Measurements from ENCODE around the gene SESTD1.
A peak's percentile ranks its signal among the peaks of the same experiment; 100 is the strongest.

The SESTD1 gene

DNA sequence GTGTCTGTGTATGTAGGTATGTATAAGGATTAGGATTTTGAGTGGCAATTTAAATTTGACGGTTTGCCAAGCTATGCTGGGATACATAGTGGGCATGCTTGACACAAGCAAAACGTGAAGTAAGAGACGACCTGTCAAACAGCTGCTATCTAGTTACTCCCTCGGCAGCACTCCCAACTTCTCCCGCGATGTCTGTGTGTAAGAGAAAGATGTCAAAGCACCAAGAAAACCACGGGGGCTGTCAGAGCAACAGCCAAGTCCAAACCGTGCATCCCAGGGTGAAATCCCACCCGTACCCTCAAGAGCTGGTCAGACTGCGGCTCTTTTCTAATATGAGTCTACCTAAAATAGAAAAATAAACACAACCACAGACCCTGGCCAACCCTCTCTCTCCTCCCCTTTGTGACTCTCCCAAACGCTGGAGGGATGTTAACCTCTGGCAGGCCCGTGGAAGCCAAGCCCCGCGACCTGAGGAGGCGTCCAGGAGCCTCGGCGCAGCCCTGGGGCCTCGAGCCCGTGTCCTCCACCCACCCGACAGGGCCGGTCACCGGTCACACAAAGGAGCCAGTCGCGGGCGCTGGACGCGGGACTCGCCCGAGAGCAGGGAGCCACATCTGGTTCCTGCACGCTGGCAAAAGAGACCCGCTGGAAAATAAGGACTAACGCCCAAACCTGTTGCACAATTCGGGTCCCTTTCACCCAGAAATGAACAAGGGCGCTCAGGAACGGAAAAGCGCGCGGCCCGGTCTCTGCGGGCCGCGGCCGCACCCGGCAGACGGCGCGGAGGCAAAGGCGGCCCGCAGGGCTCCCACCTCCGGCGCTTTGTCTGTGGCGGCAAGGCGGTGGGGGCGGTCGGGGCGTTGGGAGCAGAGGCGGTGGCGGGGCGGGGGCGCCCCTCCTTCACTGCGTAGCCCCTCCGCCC, 925 bp downstream of the SESTD1 start:
- peak overlapping the region; percentile 74 for H3K4me3 ChIP-seq (ENCODE audit: low read length)
- H3K27ac ChIP-seq (ENCODE audit: low read length): no peak overlapping the region
- no peaks in the 10 kb centered on the region for H3K36me3 ChIP-seq (ENCODE audit: control insufficient read depth, low read depth, low read length)
- H3K4me1 ChIP-seq (ENCODE audit: control insufficient read depth, low read depth, low read length): peaks cover 12% of the 10 kb centered on the region
- H3K9ac ChIP-seq (ENCODE audit: low read length): peak overlapping the region; percentile 73
- no peaks in the 10 kb centered on the region for H3K9me3 ChIP-seq (ENCODE audit: control insufficient read depth, low read depth, low read length)
- peaks cover 20% of the 10 kb centered on the region for H3K27me3 ChIP-seq (ENCODE audit: control insufficient read depth, insufficient read depth, low read length)

DNA sequence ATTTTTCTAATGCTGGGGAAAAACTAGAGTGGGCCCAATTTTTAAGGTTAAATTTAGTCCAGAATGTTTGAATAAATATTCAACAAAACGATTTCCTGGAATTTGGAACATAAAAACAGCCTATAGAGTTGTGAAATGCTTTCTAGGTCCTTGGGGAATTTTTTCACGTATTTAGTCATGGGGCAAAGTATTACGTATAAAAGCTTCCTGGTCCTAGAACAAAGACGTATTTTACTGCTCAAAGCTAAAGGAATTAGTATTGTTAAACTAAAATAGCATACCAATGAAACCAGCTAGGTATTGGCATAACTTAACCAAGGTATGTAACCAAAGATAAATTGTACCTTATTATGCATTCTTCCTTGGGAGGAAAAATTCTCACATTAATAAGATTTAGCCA, 1.6 kb downstream of the SESTD1 start:
- H3K27me3 ChIP-seq (ENCODE audit: control insufficient read depth, insufficient read depth, low read length): peaks cover 20% of the 10 kb centered on the region
- H3K9ac ChIP-seq (ENCODE audit: low read length): no peak overlapping the region
- H3K9me3 ChIP-seq (ENCODE audit: control insufficient read depth, low read depth, low read length): no peaks in the 10 kb centered on the region
- H3K27ac ChIP-seq (ENCODE audit: low read length): no peak overlapping the region
- H3K36me3 ChIP-seq (ENCODE audit: control insufficient read depth, low read depth, low read length): no peaks in the 10 kb centered on the region
- H3K4me3 ChIP-seq (ENCODE audit: low read length): peak overlapping the region; percentile 74
- peaks cover 12% of the 10 kb centered on the region for H3K4me1 ChIP-seq (ENCODE audit: control insufficient read depth, low read depth, low read length)

DNA sequence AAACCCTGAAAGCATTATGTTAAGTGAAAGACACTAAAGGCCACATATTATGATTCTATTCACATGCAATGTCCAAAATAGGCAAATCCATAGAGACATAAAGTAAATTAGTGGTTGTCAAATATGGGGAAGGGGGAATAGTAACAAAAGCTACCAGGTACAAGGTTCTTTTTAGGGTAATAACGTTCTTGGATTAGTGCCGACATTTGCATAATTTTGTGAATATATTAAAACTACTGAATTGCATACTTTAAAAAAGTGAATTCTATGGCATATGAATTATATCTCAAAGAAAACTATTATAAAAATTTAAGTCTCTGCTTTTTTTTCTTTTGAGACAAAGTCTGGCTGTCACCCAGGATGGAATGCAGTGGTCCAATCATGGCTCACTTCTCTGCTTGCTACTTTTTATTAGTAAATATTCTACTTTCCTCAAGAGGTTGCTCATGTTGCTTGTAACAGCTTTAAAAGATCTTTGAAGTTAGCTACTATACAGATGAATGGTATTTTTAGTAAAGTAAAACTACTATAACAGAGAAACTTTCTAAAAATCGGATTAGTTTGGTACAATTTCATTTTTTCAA, 2.5 kb downstream of the SESTD1 start:
- Histone ChIP-seq H3K27ac (ENCODE audit: low read length) (no peak overlapping the region), H3K27me3 (ENCODE audit: control insufficient read depth, insufficient read depth, low read length) (peaks cover 20% of the 10 kb centered on the region), H3K9ac (ENCODE audit: low read length) (no peak overlapping the region), H3K9me3 (ENCODE audit: control insufficient read depth, low read depth, low read length) (no peaks in the 10 kb centered on the region), H3K4me1 (ENCODE audit: control insufficient read depth, low read depth, low read length) (peaks cover 12% of the 10 kb centered on the region), H3K4me3 (ENCODE audit: low read length) (no peak overlapping the region), H3K36me3 (ENCODE audit: control insufficient read depth, low read depth, low read length) (no peaks in the 10 kb centered on the region)

DNA sequence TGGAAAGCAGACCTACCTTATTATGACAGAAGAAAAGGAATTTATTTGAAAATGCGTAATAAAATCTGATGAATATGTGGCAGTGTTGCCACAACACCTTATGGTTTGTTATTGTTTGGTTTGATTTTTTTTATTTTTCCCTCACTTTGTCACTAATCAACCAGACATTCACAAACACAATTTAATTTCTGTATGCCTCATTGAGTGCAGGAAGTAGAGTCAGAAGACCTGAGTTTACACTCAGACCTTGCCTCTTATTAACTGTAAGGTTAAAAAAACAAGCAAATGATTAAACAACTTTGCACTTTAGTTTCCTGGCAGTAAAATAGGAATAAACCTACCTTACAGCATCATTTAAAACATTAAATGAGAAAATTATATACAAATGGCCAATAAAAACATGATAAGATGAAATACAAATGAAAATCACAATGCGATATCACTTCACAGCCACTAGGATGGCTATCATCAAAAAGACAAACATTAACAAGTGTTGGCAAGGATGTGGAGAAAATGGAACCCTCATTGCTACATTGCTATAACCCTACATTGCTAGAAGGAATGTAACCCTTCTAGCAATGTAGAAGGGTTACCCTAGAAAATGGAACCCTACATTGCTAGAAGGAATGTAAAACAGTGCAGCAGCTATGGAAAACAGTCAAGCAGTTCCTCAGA, 3.3 kb downstream of the SESTD1 start:
- H3K27ac ChIP-seq (ENCODE audit: low read length): no peak overlapping the region
- no peak overlapping the region for H3K4me3 ChIP-seq (ENCODE audit: low read length)
- no peak overlapping the region for H3K9ac ChIP-seq (ENCODE audit: low read length)
- H3K4me1 ChIP-seq (ENCODE audit: control insufficient read depth, low read depth, low read length): peaks cover 12% of the 10 kb centered on the region
- H3K36me3 ChIP-seq (ENCODE audit: control insufficient read depth, low read depth, low read length): no peaks in the 10 kb centered on the region
- H3K27me3 ChIP-seq (ENCODE audit: control insufficient read depth, insufficient read depth, low read length): peaks cover 20% of the 10 kb centered on the region
- no peaks in the 10 kb centered on the region for H3K9me3 ChIP-seq (ENCODE audit: control insufficient read depth, low read depth, low read length)

DNA sequence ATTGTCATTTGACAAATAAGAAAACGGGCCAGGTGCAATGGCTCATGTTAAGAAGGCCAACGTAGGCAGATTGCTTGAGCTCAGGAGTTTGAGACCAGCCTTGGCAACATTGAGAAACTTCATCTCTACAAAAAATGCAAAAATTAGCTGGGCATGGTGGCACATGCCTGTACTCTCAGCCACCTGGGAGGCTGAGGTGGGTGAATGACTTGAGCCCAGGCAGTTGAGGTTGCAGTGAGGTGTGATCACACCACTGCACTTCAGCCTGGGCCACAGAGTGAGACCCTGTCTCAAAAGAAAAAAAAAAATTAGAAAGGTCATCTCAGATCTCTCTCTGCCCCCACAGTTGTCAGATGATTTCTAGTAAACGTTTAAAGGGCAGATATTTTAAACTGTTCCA, 4.4 kb downstream of the SESTD1 start:
- no peak overlapping the region for H3K9ac ChIP-seq (ENCODE audit: low read length)
- no peak overlapping the region for H3K27ac ChIP-seq (ENCODE audit: low read length)
- no peaks in the 10 kb centered on the region for H3K9me3 ChIP-seq (ENCODE audit: control insufficient read depth, low read depth, low read length)
- no peak overlapping the region for H3K4me3 ChIP-seq (ENCODE audit: low read length)
- no peaks in the 10 kb centered on the region for H3K36me3 ChIP-seq (ENCODE audit: control insufficient read depth, low read depth, low read length)
- peaks cover 16% of the 10 kb centered on the region for H3K27me3 ChIP-seq (ENCODE audit: control insufficient read depth, insufficient read depth, low read length)
- H3K4me1 ChIP-seq (ENCODE audit: control insufficient read depth, low read depth, low read length): peaks cover 12% of the 10 kb centered on the region

DNA sequence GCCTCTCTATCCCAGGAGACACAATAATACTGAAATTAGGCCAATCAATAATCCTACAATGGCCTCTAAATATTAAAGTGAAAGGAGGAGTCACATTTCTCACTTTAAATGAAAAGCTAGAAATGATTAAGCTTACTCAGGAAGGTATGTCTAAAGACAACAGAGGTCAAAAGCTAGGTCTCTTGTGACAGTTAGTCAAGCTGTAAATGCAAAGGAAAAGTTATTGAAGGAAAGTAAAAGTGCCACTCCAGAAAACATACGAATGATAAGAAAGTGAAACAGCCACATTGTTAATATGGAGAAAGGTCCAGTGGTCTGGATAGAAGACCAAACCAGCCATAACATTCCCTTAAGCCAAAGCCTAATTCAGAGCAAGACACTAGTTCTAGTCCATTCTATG, 9.5 kb downstream of the SESTD1 start:
- H3K27me3 ChIP-seq (ENCODE audit: control insufficient read depth, insufficient read depth, low read length): no peaks in the 10 kb centered on the region
- H3K36me3 ChIP-seq (ENCODE audit: control insufficient read depth, low read depth, low read length): no peaks in the 10 kb centered on the region
- H3K4me1 ChIP-seq (ENCODE audit: control insufficient read depth, low read depth, low read length): peaks cover 7% of the 10 kb centered on the region
- H3K27ac ChIP-seq (ENCODE audit: low read length): no peak overlapping the region
- H3K9ac ChIP-seq (ENCODE audit: low read length): no peak overlapping the region
- no peak overlapping the region for H3K4me3 ChIP-seq (ENCODE audit: low read length)
- H3K9me3 ChIP-seq (ENCODE audit: control insufficient read depth, low read depth, low read length): no peaks in the 10 kb centered on the region

GRCh38 chr2:179253226-179253625, 11.4 kb downstream of the SESTD1 start:
- no peaks in the 10 kb centered on the region for H3K9me3 ChIP-seq (ENCODE audit: control insufficient read depth, low read depth, low read length)
- no peaks in the 10 kb centered on the region for H3K27me3 ChIP-seq (ENCODE audit: control insufficient read depth, insufficient read depth, low read length)
- no peak overlapping the region for H3K4me3 ChIP-seq (ENCODE audit: low read length)
- no peaks in the 10 kb centered on the region for H3K36me3 ChIP-seq (ENCODE audit: control insufficient read depth, low read depth, low read length)
- H3K27ac ChIP-seq (ENCODE audit: low read length): no peak overlapping the region
- H3K9ac ChIP-seq (ENCODE audit: low read length): no peak overlapping the region
- peaks cover 7% of the 10 kb centered on the region for H3K4me1 ChIP-seq (ENCODE audit: control insufficient read depth, low read depth, low read length)

- Histone ChIP-seq H3K9ac (ENCODE audit: low read length) (no peak overlapping the region), H3K27me3 (ENCODE audit: control insufficient read depth, insufficient read depth, low read length) (no peaks in the 10 kb centered on the region), H3K27ac (ENCODE audit: low read length) (no peak overlapping the region), H3K4me3 (ENCODE audit: low read length) (no peak overlapping the region), H3K9me3 (ENCODE audit: control insufficient read depth, low read depth, low read length) (no peaks in the 10 kb centered on the region), H3K36me3 (ENCODE audit: control insufficient read depth, low read depth, low read length) (no peaks in the 10 kb centered on the region), H3K4me1 (ENCODE audit: control insufficient read depth, low read depth, low read length) (peaks cover 12% of the 10 kb centered on the region)
Measured at GRCh38 chr2:179252423-179252822, 12.2 kb downstream of the SESTD1 start.

DNA sequence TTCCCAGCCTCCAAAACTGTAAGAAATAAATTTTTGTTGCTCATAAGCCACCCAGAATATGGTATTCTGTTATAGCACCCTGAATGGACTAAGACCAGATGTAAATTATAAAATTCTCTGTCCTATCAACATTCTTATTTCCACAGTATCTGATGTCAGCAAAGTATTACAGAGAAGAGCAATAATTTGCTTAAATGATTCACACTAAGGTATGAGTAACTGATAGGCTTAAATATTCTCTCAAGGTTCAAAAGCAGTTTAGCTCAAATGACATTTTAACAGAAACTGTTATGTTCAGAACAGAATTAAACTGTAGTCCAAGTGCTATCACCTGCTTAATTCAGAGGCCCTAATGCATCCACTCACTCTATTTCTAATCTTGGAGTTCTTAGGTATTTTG, 12.8 kb downstream of the SESTD1 start:
- Histone ChIP-seq H3K27ac (ENCODE audit: low read length) (no peak overlapping the region), H3K27me3 (ENCODE audit: control insufficient read depth, insufficient read depth, low read length) (no peaks in the 10 kb centered on the region), H3K9me3 (ENCODE audit: control insufficient read depth, low read depth, low read length) (no peaks in the 10 kb centered on the region), H3K4me3 (ENCODE audit: low read length) (no peak overlapping the region), H3K4me1 (ENCODE audit: control insufficient read depth, low read depth, low read length) (peaks cover 13% of the 10 kb centered on the region), H3K36me3 (ENCODE audit: control insufficient read depth, low read depth, low read length) (no peaks in the 10 kb centered on the region), H3K9ac (ENCODE audit: low read length) (no peak overlapping the region)

GRCh38 chr2:179250848-179251504, 13.7 kb downstream of the SESTD1 start:
- Histone ChIP-seq H3K27me3 (ENCODE audit: control insufficient read depth, insufficient read depth, low read length) (no peaks in the 10 kb centered on the region), H3K9ac (ENCODE audit: low read length) (no peak overlapping the region), H3K9me3 (ENCODE audit: control insufficient read depth, low read depth, low read length) (no peaks in the 10 kb centered on the region), H3K36me3 (ENCODE audit: control insufficient read depth, low read depth, low read length) (no peaks in the 10 kb centered on the region), H3K4me3 (ENCODE audit: low read length) (no peak overlapping the region), H3K27ac (ENCODE audit: low read length) (no peak overlapping the region), H3K4me1 (ENCODE audit: control insufficient read depth, low read depth, low read length) (peaks cover 13% of the 10 kb centered on the region)

- Histone ChIP-seq H3K27me3 (ENCODE audit: control insufficient read depth, insufficient read depth, low read length) (no peaks in the 10 kb centered on the region), H3K9me3 (ENCODE audit: control insufficient read depth, low read depth, low read length) (no peaks in the 10 kb centered on the region), H3K36me3 (ENCODE audit: control insufficient read depth, low read depth, low read length) (no peaks in the 10 kb centered on the region), H3K4me1 (ENCODE audit: control insufficient read depth, low read depth, low read length) (peaks cover 13% of the 10 kb centered on the region), H3K9ac (ENCODE audit: low read length) (no peak overlapping the region), H3K4me3 (ENCODE audit: low read length) (no peak overlapping the region), H3K27ac (ENCODE audit: low read length) (no peak overlapping the region)
Measured at GRCh38 chr2:179250095-179250494, 14.5 kb downstream of the SESTD1 start.

All from iPS-18a (cell line).